Measurements from ENCODE around the gene BAZ2A.

BAZ2A gene

DNA sequence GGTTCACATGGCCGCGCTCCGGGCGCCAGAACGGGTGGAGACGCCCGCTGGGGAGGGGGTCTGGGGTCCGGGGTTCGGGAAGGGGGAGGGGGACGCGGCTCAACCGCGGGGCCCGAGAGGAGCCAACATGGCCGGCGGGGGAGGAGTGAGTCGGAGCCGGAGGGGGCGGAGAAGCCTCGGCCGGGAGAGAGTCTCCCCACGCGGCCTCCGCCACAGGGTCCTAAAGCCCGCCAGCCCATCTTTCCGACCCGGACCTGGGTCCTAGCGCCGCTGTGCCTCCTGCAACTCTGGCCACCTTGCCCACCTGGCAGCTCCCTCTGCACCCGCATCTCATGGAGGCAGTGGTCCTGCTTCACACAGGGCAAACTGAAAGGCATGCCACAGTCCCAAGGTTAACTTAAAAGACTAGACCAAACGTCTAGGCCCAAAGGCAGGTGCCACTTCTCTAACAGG lies at the start of gene BAZ2A:
Gene BAZ2A, minus strand, starts transcription at position 147 of the 453 bp plus-strand sequence. CDS start 12,796 bp downstream, outside the sequence.
- Histone ChIP-seq H3K27me3 (ENCODE audit: control insufficient read depth, insufficient read depth, low read length) (no peaks in the 10 kb centered on the region), H3K27ac (ENCODE audit: low read depth, low read length) (peak within 1 kb of the TSS; percentile 84), H3K9ac (ENCODE audit: low read depth, low read length) (peak within 1 kb of the TSS; percentile 43), H3K4me3 (ENCODE audit: low read depth, low read length) (peak within 1 kb of the TSS; percentile 93), H3K9me3 (ENCODE audit: control insufficient read depth, insufficient read depth, low read length) (no peaks in the 10 kb centered on the region), H3K4me1 (ENCODE audit: control insufficient read depth, insufficient read depth, low read length) (peaks cover 33% of the 10 kb centered on the region), H3K36me3 (ENCODE audit: control insufficient read depth, insufficient read depth, low read length) (peaks cover 13% of the 10 kb centered on the region)

DNA sequence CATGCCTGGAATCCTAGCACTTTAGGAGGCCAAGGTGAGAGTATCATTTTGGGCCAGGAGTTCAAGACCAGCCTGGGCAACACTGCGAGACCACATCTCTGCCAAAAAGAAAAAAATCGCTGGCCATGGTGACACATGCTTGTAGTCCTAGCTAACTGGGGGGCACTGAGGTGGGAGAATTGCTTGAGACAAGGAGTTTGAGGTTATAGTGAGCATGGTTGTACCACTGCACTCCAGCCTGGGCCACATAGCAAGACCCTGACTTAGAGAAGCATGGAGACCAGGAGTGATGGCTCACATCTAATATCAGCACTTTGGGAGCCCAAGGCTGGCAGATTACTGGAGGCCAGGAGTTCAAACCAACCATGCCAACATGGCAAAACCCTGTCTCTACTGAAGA lies 48.7 kb upstream of the BAZ2A start:
- Histone ChIP-seq H3K4me1 (ENCODE audit: control insufficient read depth, insufficient read depth, low read length) (peaks cover 4% of the 10 kb centered on the region; the same call in 1 of the 2 replicates), H3K27ac (ENCODE audit: low read depth, low read length) (no peak overlapping the region), H3K9ac (ENCODE audit: low read depth, low read length) (no peak overlapping the region), H3K4me3 (ENCODE audit: low read depth, low read length) (no peak overlapping the region), H3K36me3 (ENCODE audit: control insufficient read depth, insufficient read depth, low read length) (peaks cover 50% of the 10 kb centered on the region), H3K27me3 (ENCODE audit: control insufficient read depth, insufficient read depth, low read length) (no peaks in the 10 kb centered on the region), H3K9me3 (ENCODE audit: control insufficient read depth, insufficient read depth, low read length) (no peaks in the 10 kb centered on the region)

GRCh38 chr12:56677680-56678079 lies 47.6 kb upstream of the BAZ2A start:
- H3K4me1 ChIP-seq (ENCODE audit: control insufficient read depth, insufficient read depth, low read length) = peaks cover 3% of the 10 kb centered on the region; the same call in 1 of the 2 replicates
- H3K36me3 ChIP-seq (ENCODE audit: control insufficient read depth, insufficient read depth, low read length) = peaks cover 51% of the 10 kb centered on the region
- no peak overlapping the region for H3K27ac ChIP-seq (ENCODE audit: low read depth, low read length)
- no peak overlapping the region for H3K4me3 ChIP-seq (ENCODE audit: low read depth, low read length)
- no peaks in the 10 kb centered on the region for H3K27me3 ChIP-seq (ENCODE audit: control insufficient read depth, insufficient read depth, low read length)
- no peaks in the 10 kb centered on the region for H3K9me3 ChIP-seq (ENCODE audit: control insufficient read depth, insufficient read depth, low read length)
- H3K9ac ChIP-seq (ENCODE audit: low read depth, low read length) = no peak overlapping the region

DNA sequence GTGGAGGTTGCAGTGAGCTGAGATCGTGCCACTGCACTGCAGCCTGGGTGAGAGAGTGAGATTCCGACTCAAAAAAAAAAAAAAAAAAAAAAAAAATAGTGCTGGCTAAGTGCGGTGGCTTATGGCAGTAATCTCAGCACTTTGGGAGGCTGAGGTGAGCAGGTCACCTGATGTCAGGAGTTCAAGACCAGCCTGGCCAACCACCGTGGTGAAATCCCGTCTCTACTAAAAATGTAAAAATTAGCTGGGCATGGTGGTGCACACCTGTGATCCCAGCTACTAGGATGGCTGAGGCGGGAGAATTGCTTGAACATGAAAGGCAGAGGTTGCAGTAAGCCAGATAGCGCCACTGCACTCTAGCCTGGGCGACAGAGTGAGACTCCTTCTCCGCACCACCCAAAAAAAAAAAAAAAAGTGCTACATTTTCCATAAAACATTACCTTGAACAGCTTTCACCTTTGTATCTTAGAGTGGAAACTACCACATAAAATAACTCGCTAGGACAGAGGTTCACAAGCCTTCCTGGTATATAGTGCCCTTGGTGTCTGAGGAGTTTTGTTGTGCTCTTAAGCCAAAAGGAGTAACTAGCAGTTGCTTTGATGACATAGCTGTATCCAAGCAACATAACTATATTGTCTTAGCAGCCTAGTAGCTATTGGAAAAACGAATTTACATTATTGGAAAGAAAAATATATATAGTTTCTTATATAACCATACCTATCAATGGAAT lies 46.9 kb upstream of the BAZ2A start:
- H3K27ac ChIP-seq (ENCODE audit: low read depth, low read length) = no peak overlapping the region
- no peaks in the 10 kb centered on the region for H3K27me3 ChIP-seq (ENCODE audit: control insufficient read depth, insufficient read depth, low read length)
- no peak overlapping the region for H3K4me3 ChIP-seq (ENCODE audit: low read depth, low read length)
- H3K9ac ChIP-seq (ENCODE audit: low read depth, low read length) = no peak overlapping the region
- H3K9me3 ChIP-seq (ENCODE audit: control insufficient read depth, insufficient read depth, low read length) = no peaks in the 10 kb centered on the region
- H3K36me3 ChIP-seq (ENCODE audit: control insufficient read depth, insufficient read depth, low read length) = peaks cover 52% of the 10 kb centered on the region
- no peaks in the 10 kb centered on the region for H3K4me1 ChIP-seq (ENCODE audit: control insufficient read depth, insufficient read depth, low read length)

GRCh38 chr12:56671608-56672007 lies 41.5 kb upstream of the BAZ2A start:
- no peaks in the 10 kb centered on the region for H3K27me3 ChIP-seq (ENCODE audit: control insufficient read depth, insufficient read depth, low read length)
- H3K27ac ChIP-seq (ENCODE audit: low read depth, low read length) = no peak overlapping the region
- no peaks in the 10 kb centered on the region for H3K9me3 ChIP-seq (ENCODE audit: control insufficient read depth, insufficient read depth, low read length)
- H3K36me3 ChIP-seq (ENCODE audit: control insufficient read depth, insufficient read depth, low read length) = peaks cover 71% of the 10 kb centered on the region
- H3K4me3 ChIP-seq (ENCODE audit: low read depth, low read length) = no peak overlapping the region
- no peak overlapping the region for H3K9ac ChIP-seq (ENCODE audit: low read depth, low read length)
- H3K4me1 ChIP-seq (ENCODE audit: control insufficient read depth, insufficient read depth, low read length) = no peaks in the 10 kb centered on the region

GRCh38 chr12:56670836-56671235 lies 40.7 kb upstream of the BAZ2A start:
- H3K4me3 ChIP-seq (ENCODE audit: low read depth, low read length) = no peak overlapping the region
- H3K9me3 ChIP-seq (ENCODE audit: control insufficient read depth, insufficient read depth, low read length) = no peaks in the 10 kb centered on the region
- no peaks in the 10 kb centered on the region for H3K4me1 ChIP-seq (ENCODE audit: control insufficient read depth, insufficient read depth, low read length)
- peaks cover 74% of the 10 kb centered on the region for H3K36me3 ChIP-seq (ENCODE audit: control insufficient read depth, insufficient read depth, low read length)
- H3K27ac ChIP-seq (ENCODE audit: low read depth, low read length) = no peak overlapping the region
- H3K9ac ChIP-seq (ENCODE audit: low read depth, low read length) = no peak overlapping the region
- no peaks in the 10 kb centered on the region for H3K27me3 ChIP-seq (ENCODE audit: control insufficient read depth, insufficient read depth, low read length)

DNA sequence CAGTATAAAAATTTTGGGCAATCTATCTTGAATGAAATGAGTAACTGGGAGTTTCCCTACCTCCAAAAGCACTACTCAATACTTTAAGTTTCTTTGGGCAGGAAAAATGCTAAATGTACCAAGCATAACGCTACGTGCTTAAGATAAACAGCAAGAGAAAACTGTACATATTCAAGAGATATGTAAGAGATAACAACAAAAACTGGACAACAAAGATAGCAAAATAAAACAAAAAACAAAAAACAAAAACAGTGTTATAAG lies 38.0 kb upstream of the BAZ2A start:
- Histone ChIP-seq H3K9me3 (ENCODE audit: control insufficient read depth, insufficient read depth, low read length) (no peaks in the 10 kb centered on the region), H3K4me3 (ENCODE audit: low read depth, low read length) (no peak overlapping the region), H3K36me3 (ENCODE audit: control insufficient read depth, insufficient read depth, low read length) (peaks cover 100% of the 10 kb centered on the region), H3K27me3 (ENCODE audit: control insufficient read depth, insufficient read depth, low read length) (no peaks in the 10 kb centered on the region), H3K27ac (ENCODE audit: low read depth, low read length) (no peak overlapping the region), H3K9ac (ENCODE audit: low read depth, low read length) (no peak overlapping the region), H3K4me1 (ENCODE audit: control insufficient read depth, insufficient read depth, low read length) (no peaks in the 10 kb centered on the region)

- no peaks in the 10 kb centered on the region for H3K4me1 ChIP-seq (ENCODE audit: control insufficient read depth, insufficient read depth, low read length)
- no peak overlapping the region for H3K4me3 ChIP-seq (ENCODE audit: low read depth, low read length)
- H3K27ac ChIP-seq (ENCODE audit: low read depth, low read length) = no peak overlapping the region
- no peaks in the 10 kb centered on the region for H3K9me3 ChIP-seq (ENCODE audit: control insufficient read depth, insufficient read depth, low read length)
- H3K36me3 ChIP-seq (ENCODE audit: control insufficient read depth, insufficient read depth, low read length) = peaks cover 44% of the 10 kb centered on the region
- H3K9ac ChIP-seq (ENCODE audit: low read depth, low read length) = no peak overlapping the region
- H3K27me3 ChIP-seq (ENCODE audit: control insufficient read depth, insufficient read depth, low read length) = no peaks in the 10 kb centered on the region
These were observed 32.0 kb upstream of the BAZ2A start for GRCh38 chr12:56661979-56662638.

GRCh38 chr12:56661560-56661959 lies 31.4 kb upstream of the BAZ2A start:
- Histone ChIP-seq H3K9me3 (ENCODE audit: control insufficient read depth, insufficient read depth, low read length) (no peaks in the 10 kb centered on the region), H3K27ac (ENCODE audit: low read depth, low read length) (no peak overlapping the region), H3K4me1 (ENCODE audit: control insufficient read depth, insufficient read depth, low read length) (no peaks in the 10 kb centered on the region), H3K27me3 (ENCODE audit: control insufficient read depth, insufficient read depth, low read length) (no peaks in the 10 kb centered on the region), H3K36me3 (ENCODE audit: control insufficient read depth, insufficient read depth, low read length) (peaks cover 39% of the 10 kb centered on the region), H3K4me3 (ENCODE audit: low read depth, low read length) (no peak overlapping the region), H3K9ac (ENCODE audit: low read depth, low read length) (no peak overlapping the region)

GRCh38 chr12:56658921-56659320 lies 28.8 kb upstream of the BAZ2A start:
- H3K9me3 ChIP-seq (ENCODE audit: control insufficient read depth, insufficient read depth, low read length) = peaks cover 5% of the 10 kb centered on the region; the same call in 1 of the 2 replicates
- H3K4me3 ChIP-seq (ENCODE audit: low read depth, low read length) = no peak overlapping the region
- H3K9ac ChIP-seq (ENCODE audit: low read depth, low read length) = no peak overlapping the region
- H3K27ac ChIP-seq (ENCODE audit: low read depth, low read length) = no peak overlapping the region
- peaks cover 12% of the 10 kb centered on the region for H3K36me3 ChIP-seq (ENCODE audit: control insufficient read depth, insufficient read depth, low read length)
- H3K4me1 ChIP-seq (ENCODE audit: control insufficient read depth, insufficient read depth, low read length) = no peaks in the 10 kb centered on the region
- no peaks in the 10 kb centered on the region for H3K27me3 ChIP-seq (ENCODE audit: control insufficient read depth, insufficient read depth, low read length)

Data from HUES48 (cell line).